PC-9 (cell line): ENCODE data around the gene SPATA12. TPM values are rescaled to one million over a fixed set of nuclear protein-coding genes. Genes with fewer than 3 reads are reported as not detected.

Experiments
- BruUV-seq: library from RNA; stranded (reverse); fragments of 400-500 nt; replicated peaks from 2 replicates; lab custom pipeline; 2021; lab: Mats Ljungman, UMichigan
- CTCF ChIA-PET: fragments of 300-600 bp; sonication (Branson Sonifier 250); formaldehyde crosslinking; loops from one replicate; lab custom pipeline; 2022; ENCODE audit warnings: antibody characterized with exemption; lab: Charles Lee
- POLR2A ChIA-PET: fragments of 300-600 bp; sonication (Branson Sonifier 250); formaldehyde crosslinking; loops from one replicate; lab custom pipeline; 2022; ENCODE audit warnings: antibody characterized with exemption; ENCODE audit not compliant: unreplicated experiment; lab: Charles Lee
- DNase-seq, 2 experiments: peaks; one replicate each; pipeline versions ENCODE4 v3.0.0 to v3.0.0-alpha.2; 2015 to 2022; ENCODE audit warnings: mixed read lengths in 1 of 2
- H2AFZ ChIP-seq: fragments of 200-600 bp; sonication (generic); 2 replicates; pipeline ENCODE4 v1.8.1; 2017; ENCODE audit warnings: antibody characterized with exemption
- H3F3A ChIP-seq: fragments of 200-600 bp; sonication (generic); 2 replicates; pipeline ENCODE4 v1.8.1; 2017; ENCODE audit warnings: antibody characterized with exemption, mild to moderate bottlenecking, low read depth; ENCODE audit not compliant: insufficient read depth
- H3K27ac ChIP-seq: fragments of 200-600 bp; sonication (generic); 2 replicates; pipeline ENCODE4 v1.6.1; 2016; ENCODE audit warnings: mixed run types
- H3K27me3 ChIP-seq: fragments of 200-600 bp; sonication (generic); 2 replicates; pipeline ENCODE4 v1.6.1; 2016; ENCODE audit warnings: low read depth, mixed run types; ENCODE audit not compliant: insufficient read depth
- H3K36me3 ChIP-seq: fragments of 200-600 bp; sonication (generic); 2 replicates; pipeline ENCODE4 v1.6.1; 2016; ENCODE audit warnings: low read depth, mixed run types
- H3K4me1 ChIP-seq: fragments of 200-600 bp; sonication (generic); replicated peaks from 2 replicates; pipeline ENCODE4 v1.6.1; 2016; ENCODE audit warnings: mixed run types; ENCODE audit not compliant: insufficient read depth
- H3K4me2 ChIP-seq: fragments of 200-600 bp; sonication (generic); 2 replicates; pipeline ENCODE4 v1.6.1; 2017; ENCODE audit warnings: mixed run types
- H3K4me3 ChIP-seq: fragments of 200-600 bp; sonication (generic); 2 replicates; pipeline ENCODE4 v1.6.1; 2016; ENCODE audit warnings: mixed run types
- H3K79me2 ChIP-seq: fragments of 200-600 bp; sonication (generic); 2 replicates; pipeline ENCODE4 v1.6.1; 2017; ENCODE audit warnings: low read depth, mixed run types
- H3K9me2 ChIP-seq: fragments of 200-600 bp; sonication (generic); 2 replicates; pipeline ENCODE4 v1.8.1; 2017; ENCODE audit warnings: mild to moderate bottlenecking; ENCODE audit not compliant: insufficient read depth
- H3K9me3 ChIP-seq: fragments of 200-600 bp; sonication (generic); 2 replicates; pipeline ENCODE4 v1.8.1; 2016; ENCODE audit warnings: low read depth; ENCODE audit not compliant: insufficient read depth
- H4K20me1 ChIP-seq: fragments of 200-600 bp; sonication (generic); 2 replicates; pipeline ENCODE4 v1.8.1; 2017; ENCODE audit not compliant: insufficient read depth
- CTCF ChIP-seq: fragments of 200-600 bp; sonication (generic); conservative IDR thresholded peaks from 2 replicates; pipeline ENCODE4 v1.6.1; 2017; ENCODE audit warnings: mixed run types, antibody characterized with exemption, mild to moderate bottlenecking, moderate library complexity
- EZH2 ChIP-seq: fragments of 200-600 bp; sonication (generic); IDR thresholded peaks from 2 replicates; pipeline ENCODE4 v1.8.0; 2017; ENCODE audit warnings: antibody characterized with exemption, low read depth
- intact Hi-C: fragments of 100-400 bp; cut with micrococcal nuclease; formaldehyde crosslinking; loops from one replicate; pipeline ENCODE4 v1.10.0; 2022; ENCODE audit not compliant: unreplicated experiment
- total RNA-seq: library from RNA; stranded (reverse); gene quantifications from 2 replicates; pipeline ENCODE4 v1.2.3, GENCODE V29; 2021

The SPATA12 gene
- total RNA-seq, 1 experiment from 2014 or later, result 0.57 TPM

GRCh38 chr3:57105585-57105984 is 45.1 kb downstream of the SPATA12 start:
- TF ChIP-seq CTCF (no peak), EZH2 (no peak)
- POLR2A ChIA-PET, result no interaction called here
- no peaks in the 10 kb centered on the region for H3K36me3 ChIP-seq
- no peak overlapping the region for H2AFZ ChIP-seq
- no peak overlapping the region for H3K4me2 ChIP-seq
- no peaks in the 10 kb centered on the region for H4K20me1 ChIP-seq
- no peak overlapping the region for H3K4me3 ChIP-seq
- H3K27me3 ChIP-seq, result no peaks in the 10 kb centered on the region
- H3K79me2 ChIP-seq, result no peaks in the 10 kb centered on the region
- no peak overlapping the region for H3K27ac ChIP-seq
- no peaks in the 10 kb centered on the region for H3F3A ChIP-seq
- H3K9me2 ChIP-seq, result no peaks in the 10 kb centered on the region
- H3K4me1 ChIP-seq, result no peaks in the 10 kb centered on the region
- DNase-seq, result no peak
- no TSS peak for BruUV-seq
- intact Hi-C loops, result loop anchor here (10.0 kb wide), 1 partner anchor 119 kb away; the partner anchor contains the start of gene APPL1
- CTCF ChIA-PET, result no interaction called here
- H3K9me3 ChIP-seq, result no peaks in the 10 kb centered on the region

- intact Hi-C loops, result loop anchor here (10.0 kb wide), 1 partner anchor 116 kb away; the partner anchor contains the start of gene APPL1
- Histone ChIP-seq H3K36me3 (no peaks in the 10 kb centered on the region), H3K27ac (no peak overlapping the region), H2AFZ (no peak overlapping the region), H4K20me1 (no peaks in the 10 kb centered on the region), H3F3A (no peaks in the 10 kb centered on the region), H3K4me2 (no peak overlapping the region), H3K79me2 (no peaks in the 10 kb centered on the region), H3K9me3 (no peaks in the 10 kb centered on the region), H3K4me1 (no peaks in the 10 kb centered on the region), H3K27me3 (no peaks in the 10 kb centered on the region), H3K9me2 (no peaks in the 10 kb centered on the region), H3K4me3 (no peak overlapping the region)
- CTCF ChIA-PET, result no interaction called here
- TF ChIP-seq CTCF, result no peak
- TF ChIP-seq EZH2, result no peak
- POLR2A ChIA-PET, result no interaction called here
- BruUV-seq, result no TSS peak
- no peak for DNase-seq
Observed at GRCh38 chr3:57108684-57109083, 48.2 kb downstream of the SPATA12 start.

GRCh38 chr3:57109437-57110199 is 49.2 kb downstream of the SPATA12 start:
- TF ChIP-seq CTCF, result no peak
- no peak for TF ChIP-seq EZH2
- Histone ChIP-seq H4K20me1 (no peaks in the 10 kb centered on the region), H3K4me1 (no peaks in the 10 kb centered on the region), H3K27me3 (no peaks in the 10 kb centered on the region), H3F3A (no peaks in the 10 kb centered on the region), H3K36me3 (no peaks in the 10 kb centered on the region), H3K79me2 (no peaks in the 10 kb centered on the region), H2AFZ (no peak overlapping the region), H3K4me2 (no peak overlapping the region), H3K27ac (no peak overlapping the region), H3K4me3 (no peak overlapping the region), H3K9me2 (no peaks in the 10 kb centered on the region), H3K9me3 (no peaks in the 10 kb centered on the region)
- ChIA-PET POLR2A (no interaction called here), CTCF (no interaction called here)
- BruUV-seq, result no TSS peak
- intact Hi-C loops, result loop anchor here (10.0 kb wide), 1 partner anchor 115 kb away; the partner anchor contains the start of gene APPL1
- no peak for DNase-seq
